Metanephros (tissue), 1 donor: ENCODE measurements around the gene GTSE1. TPM values are rescaled to one million over a fixed set of nuclear protein-coding genes. Genes with fewer than 3 reads are reported as not detected.

ENCODE experiments used
- total RNA-seq: library from RNA; depleted of rRNA; stranded (reverse); fragments of >200 nt; gene quantifications from one replicate; pipeline ENCODE4 v1.2.3, GENCODE V29; 2014

The GTSE1 gene, protein sequence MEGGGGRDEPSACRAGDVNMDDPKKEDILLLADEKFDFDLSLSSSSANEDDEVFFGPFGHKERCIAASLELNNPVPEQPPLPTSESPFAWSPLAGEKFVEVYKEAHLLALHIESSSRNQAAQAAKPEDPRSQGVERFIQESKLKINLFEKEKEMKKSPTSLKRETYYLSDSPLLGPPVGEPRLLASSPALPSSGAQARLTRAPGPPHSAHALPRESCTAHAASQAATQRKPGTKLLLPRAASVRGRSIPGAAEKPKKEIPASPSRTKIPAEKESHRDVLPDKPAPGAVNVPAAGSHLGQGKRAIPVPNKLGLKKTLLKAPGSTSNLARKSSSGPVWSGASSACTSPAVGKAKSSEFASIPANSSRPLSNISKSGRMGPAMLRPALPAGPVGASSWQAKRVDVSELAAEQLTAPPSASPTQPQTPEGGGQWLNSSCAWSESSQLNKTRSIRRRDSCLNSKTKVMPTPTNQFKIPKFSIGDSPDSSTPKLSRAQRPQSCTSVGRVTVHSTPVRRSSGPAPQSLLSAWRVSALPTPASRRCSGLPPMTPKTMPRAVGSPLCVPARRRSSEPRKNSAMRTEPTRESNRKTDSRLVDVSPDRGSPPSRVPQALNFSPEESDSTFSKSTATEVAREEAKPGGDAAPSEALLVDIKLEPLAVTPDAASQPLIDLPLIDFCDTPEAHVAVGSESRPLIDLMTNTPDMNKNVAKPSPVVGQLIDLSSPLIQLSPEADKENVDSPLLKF
- total RNA-seq, result 8.6 TPM

DNA sequence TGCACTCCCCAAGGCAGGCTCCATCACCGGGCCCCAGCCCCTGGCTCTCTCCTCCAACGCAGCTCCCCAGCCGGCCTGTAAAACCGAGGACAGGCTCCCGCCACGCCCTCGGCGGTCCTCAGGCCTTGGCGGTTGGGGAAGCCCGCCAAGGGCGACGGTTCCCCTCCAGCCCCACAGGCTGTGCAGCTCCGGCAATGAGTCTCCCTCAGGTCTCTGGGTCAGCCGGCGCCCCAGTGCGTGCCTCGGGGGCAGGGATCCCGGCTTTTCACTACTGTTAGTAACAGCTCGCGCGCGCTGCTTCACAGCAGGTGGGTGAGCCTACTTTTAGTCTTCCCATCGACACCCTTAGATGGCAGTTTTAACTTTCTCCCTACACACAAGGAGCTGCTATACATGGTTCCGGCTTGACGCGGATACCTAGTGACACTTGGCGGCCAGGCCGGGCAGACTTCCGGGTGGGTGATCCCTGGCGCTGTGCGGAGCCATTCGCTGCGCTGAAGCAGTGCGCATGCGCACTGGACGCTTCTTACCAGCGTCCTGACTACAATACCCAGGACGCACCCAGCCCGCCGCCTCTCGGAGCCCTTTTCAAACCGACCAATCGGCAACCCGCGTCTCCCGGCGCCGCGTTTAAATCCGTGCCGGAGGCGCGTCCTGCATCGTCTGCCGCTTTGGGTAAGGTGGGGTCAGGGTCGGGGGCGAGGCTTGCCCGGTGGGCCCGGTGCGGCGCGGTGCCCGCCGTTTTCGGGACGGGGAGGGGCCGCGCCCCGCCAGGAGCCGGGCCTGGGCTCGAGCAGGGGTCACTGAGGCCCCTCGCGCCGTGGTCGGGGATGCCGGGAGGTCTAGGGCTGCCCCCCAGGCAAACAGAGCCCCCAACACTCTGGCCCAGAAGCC is at the start of gene GTSE1:
GTSE1 (plus strand) TSS at position 614 of the 894 bp plus-strand sequence. CDS start 531 bp downstream, outside the sequence.

DNA sequence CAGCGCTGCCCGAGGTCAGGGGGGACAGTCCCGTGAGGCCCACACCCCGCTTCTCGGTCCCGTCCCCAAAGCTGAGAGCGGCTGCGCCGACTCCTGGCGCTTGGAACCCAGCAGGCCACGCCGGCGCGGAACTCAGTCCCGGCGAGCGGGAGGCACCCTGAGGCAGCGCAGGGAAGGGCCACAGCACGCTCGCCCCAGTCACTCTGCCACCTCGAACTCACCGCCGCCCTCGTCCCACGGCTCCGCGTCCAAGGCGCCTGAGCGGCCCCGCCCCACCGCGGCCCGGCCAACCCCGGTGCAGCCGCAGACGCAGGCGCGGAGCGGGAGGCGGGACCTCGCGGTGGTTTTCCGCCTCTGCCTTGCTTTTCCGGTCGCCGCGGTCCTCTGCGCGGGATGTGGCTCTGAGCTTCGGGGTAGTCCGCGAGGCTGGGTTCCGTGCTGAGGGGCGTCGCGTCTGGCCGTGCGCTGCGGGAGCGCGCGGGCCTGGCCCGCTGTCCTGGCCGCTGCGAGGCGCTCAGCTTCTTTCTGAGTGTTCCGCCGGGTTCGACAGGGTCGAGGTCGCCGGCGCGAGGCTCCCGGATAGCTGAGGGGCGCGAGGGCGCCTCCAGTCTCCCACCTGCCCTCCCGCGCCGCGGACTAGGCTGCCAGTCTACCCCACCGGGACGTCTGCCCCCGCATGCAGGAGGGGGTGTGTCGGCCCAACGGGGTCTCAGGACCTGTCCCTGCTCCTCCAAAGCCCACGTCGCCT is 46.5 kb upstream of the GTSE1 start, which contains the start of gene CDPF1:
CDPF1 (minus strand) TSS at position 259 of the 748 bp plus-strand sequence. CDS start 2,009 bp downstream, outside the sequence.

DNA sequence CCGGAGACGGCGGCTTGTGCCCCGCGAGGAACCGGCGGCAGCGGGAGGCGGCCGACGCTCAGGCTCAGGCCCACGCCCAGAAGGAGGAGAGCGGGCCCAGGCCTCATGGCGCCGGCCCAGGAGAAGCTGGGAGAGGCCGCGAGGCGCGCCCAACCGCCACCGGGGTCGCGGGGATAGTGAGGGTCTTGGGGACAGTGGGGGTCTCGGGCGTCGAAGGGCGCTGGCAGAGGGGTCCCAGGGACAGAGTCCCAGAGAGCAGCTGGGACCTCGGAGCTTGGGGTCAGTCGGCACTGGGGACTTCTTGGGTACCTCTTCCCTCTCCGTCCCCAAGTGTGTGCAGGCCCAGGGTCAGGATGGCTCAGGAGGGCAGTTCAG is 33.5 kb upstream of the GTSE1 start, which contains the start of gene PKDREJ:
PKDREJ (minus strand) TSS at position 128 of the 375 bp plus-strand sequence; CDS start at position 107, 21 bp downstream.

DNA sequence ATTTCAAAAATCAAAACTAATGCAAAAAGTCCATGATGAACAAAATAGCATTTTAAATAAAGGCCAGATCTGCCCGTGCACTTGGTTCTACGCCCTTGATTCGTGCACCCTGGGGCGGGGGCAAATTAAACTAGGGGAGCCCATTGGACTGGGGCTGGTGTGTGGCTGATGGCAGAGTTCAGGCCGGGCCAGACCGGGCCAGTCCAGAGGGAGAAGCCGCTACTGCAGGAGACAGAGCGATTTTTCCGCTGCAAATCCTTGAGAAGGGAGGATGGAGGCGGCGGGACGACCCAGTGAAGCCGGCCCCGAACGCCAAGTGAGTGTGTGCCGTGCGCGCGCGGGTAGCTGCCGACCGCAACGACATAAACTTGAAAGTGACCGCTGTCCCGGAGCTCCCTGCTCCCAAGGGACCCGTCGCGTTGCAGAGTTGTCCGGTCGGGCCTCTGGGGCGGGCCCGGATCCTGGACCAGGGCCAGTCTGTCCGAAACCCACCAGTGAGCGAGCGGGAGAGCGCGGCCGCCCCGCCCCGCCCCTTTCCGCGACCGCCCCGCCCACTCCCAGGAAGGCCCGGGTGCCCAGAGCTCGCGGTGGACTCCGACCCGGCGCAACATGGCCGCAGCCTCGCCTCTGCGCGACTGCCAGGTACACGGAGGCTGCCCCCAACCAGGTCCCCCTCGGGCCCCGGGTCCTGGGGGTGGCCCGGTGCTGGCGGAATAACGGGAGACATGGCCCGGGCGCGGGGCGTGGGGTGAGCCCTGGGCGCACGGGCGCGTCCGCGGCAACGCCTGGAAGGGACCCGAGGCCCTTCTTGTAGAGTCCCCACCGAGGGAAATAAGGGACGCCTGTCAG is 29.0 kb upstream of the GTSE1 start, which contains the start of gene TTC38:
TTC38 (plus strand) TSS at position 578 of the 849 bp plus-strand sequence; CDS start at position 610, 32 bp downstream.

DNA sequence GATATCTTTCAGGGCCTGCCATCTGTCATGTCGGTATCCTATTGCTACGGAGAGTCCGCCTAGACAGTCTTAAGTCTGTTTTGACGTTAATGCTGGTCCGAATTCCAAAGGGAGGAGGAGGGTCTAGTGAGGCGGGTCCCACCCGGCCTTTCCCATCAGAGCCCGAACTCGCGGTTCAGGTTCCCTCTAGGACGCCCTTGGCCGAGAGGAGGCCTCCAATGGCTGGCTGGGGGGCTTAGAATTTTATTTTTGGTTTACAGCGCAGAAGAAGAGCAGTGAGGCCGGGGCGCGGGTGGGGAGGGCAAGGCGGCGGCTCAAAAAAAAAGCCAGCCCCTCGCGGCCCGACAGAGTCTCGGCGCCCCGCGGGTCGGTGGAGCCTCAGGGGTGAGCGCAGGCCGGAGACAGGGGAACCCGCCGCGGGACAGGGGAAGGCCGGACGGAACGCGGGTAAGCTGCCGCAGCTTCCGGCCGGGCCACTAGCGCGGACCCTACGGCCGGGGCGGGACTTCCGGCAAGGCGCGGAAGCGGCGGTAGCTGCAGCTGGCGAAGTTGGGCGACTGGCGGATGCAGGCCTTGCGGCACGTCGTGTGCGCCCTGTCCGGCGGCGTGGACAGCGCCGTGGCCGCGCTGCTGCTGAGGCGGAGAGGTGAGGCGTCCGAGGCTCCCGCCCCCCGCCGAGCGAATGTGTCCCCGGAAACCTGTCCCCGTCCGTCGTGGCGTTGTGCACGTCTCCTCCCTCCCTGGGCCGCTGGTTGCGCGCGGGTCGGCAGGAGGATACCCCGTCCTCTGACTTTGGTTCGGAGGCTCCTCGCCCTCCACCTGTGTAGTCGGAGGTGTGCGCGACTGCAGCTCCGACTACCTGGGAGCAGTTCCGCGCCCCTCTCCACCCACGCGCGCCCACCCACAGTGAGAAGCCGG is 38.8 kb downstream of the GTSE1 start, which contains the start of gene TRMU:
TRMU (plus strand) TSS at position 514 of the 918 bp plus-strand sequence; CDS start at position 565, 51 bp downstream.

Other genes with a start within 250 kb of the GTSE1 start
- 43.5 TPM for gene PPARA, start 146.3 kb upstream of the GTSE1 start, total RNA-seq
- gene CDPF1, start 46.6 kb upstream of the GTSE1 start, total RNA-seq, result 19.7 TPM
- gene PKDREJ, start 33.5 kb upstream of the GTSE1 start, total RNA-seq, result 0.12 TPM
- 64.1 TPM for gene TTC38, start 28.9 kb upstream of the GTSE1 start, total RNA-seq
- gene TRMU, start 38.8 kb downstream of the GTSE1 start, total RNA-seq, result 63.2 TPM
- 32.1 TPM for gene CELSR1, start 240.8 kb downstream of the GTSE1 start, total RNA-seq